Activated naive CD8-positive, alpha-beta T cell treated with anti-CD3 and anti-CD28 coated beads, Interleukin-2, amount 50 U/mL, for 24 hours (primary cell): ENCODE measurements around the gene DNAJC5.
"Not testable (repeated sequence)": the region's sequence is repeated elsewhere in the genome, so short reads cannot be mapped to it uniquely, and the experiment has no call there.

ENCODE experiments used
- ATAC-seq: fragments of 150-1000 bp; cut with Tn5 transposase; one replicate; pipeline ENCODE4 v1.10.0; 2021
- DNase-seq: peaks from one replicate; pipeline ENCODE4 v3.0.0; 2021
- H3K27ac Mint-ChIP-seq: one replicate; pipeline ENCODE4 v1.8.0; 2021; ENCODE audit warnings: mild to moderate bottlenecking, mixed read lengths
- H3K27me3 Mint-ChIP-seq: one replicate; pipeline ENCODE4 v1.8.0; 2021; ENCODE audit warnings: mixed read lengths
- H3K36me3 Mint-ChIP-seq: one replicate; pipeline ENCODE4 v1.8.0; 2021; ENCODE audit warnings: low read depth, mixed read lengths
- H3K4me1 Mint-ChIP-seq: one replicate; pipeline ENCODE4 v1.8.0; 2021; ENCODE audit warnings: mixed read lengths
- H3K4me3 Mint-ChIP-seq: one replicate; pipeline ENCODE4 v1.8.0; 2021; ENCODE audit warnings: mild to moderate bottlenecking, moderate library complexity, mixed read lengths
- H3K9me3 Mint-ChIP-seq: one replicate; pipeline ENCODE4 v1.8.0; 2021; ENCODE audit warnings: mixed read lengths

Gene DNAJC5

DNA sequence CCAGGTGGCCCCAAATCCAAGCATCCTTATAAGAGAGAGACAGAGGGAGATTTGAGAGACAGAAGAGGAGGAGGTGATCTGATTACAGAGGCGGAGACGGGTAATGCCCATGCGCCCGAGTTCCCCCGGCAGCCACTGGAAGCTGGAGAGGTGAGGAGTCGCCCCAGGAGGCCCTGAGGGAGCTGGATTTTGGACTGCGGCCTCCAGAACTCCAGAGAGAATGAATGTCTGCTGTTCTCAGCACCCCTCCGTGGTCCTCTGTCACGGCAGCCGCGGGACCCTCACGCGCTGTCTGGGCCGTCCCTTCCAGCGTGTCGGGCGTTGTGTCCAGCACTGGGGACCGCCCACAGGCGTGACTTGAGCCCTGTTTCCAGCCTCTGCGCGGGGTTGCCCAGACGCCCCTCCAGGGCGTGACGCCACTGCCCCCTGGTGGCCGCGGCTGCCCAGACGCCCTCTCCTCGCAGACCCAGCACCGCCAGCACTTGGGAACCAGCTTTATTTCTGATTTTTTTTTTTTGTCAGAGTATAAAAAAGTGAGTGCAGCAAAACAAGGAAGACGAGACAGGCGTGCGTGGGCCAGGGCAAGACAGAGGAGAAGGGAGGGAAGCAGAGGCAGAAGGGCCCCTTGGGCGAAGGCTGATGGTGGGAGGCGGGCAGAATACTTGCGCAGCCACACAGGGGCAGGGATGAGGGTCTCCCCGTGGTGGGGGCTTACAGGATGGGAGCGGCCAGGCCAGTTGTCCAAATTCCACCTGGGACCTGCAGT, 78.9 kb downstream of the DNAJC5 start:
- no peaks in the 10 kb centered on the region for H3K27me3 Mint-ChIP-seq
- peaks cover 22% of the 10 kb centered on the region for H3K36me3 Mint-ChIP-seq
- no peak overlapping the region for H3K4me3 Mint-ChIP-seq
- no peak overlapping the region for H3K27ac Mint-ChIP-seq
- H3K4me1 Mint-ChIP-seq, result peaks cover 39% of the 10 kb centered on the region
- no peaks in the 10 kb centered on the region for H3K9me3 Mint-ChIP-seq
- peak; percentile 89 for DNase-seq
- ATAC-seq, result peak; percentile 31

DNA sequence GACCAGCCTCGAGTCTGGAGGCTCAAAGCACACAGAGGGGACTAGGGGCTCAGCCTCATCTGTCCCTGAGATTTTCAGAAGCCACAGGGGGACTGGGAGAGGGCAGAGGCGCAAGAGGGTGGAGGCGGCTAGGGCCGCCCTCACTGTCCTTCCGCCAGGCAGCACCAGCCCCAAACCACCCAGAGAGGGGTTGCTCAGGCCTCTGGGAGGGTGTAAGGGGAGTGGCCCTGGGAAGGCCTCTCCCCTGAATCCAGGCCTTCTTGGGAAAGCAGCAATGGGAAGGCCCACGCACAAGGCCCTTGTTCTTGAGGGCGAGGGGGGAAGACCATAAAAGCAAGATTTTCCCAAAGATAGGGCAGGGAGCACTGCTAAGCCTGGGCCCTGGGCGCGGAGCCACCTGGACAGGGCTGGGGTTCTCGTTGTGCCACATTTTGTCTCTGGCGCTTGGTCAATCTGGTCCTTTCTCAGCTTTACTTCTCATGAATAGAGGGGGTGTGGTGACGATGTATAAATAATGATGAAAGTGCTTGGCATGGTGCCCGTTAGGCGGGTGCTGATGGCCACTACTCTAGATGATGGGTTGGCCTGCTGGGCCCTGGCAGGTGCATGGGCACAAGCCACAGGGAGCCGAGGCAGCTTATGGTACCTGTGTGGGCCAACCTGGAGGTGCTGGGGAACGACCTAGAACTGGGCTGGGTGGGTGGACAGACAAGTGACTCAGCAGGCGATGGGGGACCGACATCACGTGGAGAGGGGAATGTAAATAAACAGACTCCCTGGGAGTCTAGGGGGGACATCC, 79.7 kb downstream of the DNAJC5 start:
- H3K36me3 Mint-ChIP-seq, result peaks cover 20% of the 10 kb centered on the region
- no peak for DNase-seq
- H3K4me3 Mint-ChIP-seq, result no peak overlapping the region
- no peaks in the 10 kb centered on the region for H3K27me3 Mint-ChIP-seq
- no peak overlapping the region for H3K27ac Mint-ChIP-seq
- H3K4me1 Mint-ChIP-seq, result peaks cover 36% of the 10 kb centered on the region
- H3K9me3 Mint-ChIP-seq, result no peaks in the 10 kb centered on the region
- ATAC-seq, result no peak

- H3K27ac Mint-ChIP-seq, result peak overlapping the region; percentile 12
- not testable (repeated sequence) for H3K9me3 Mint-ChIP-seq, DNase-seq, H3K4me3 Mint-ChIP-seq, H3K27me3 Mint-ChIP-seq, ATAC-seq
- H3K4me1 Mint-ChIP-seq, result peaks cover 49% of the 10 kb centered on the region
- peaks cover 20% of the 10 kb centered on the region for H3K36me3 Mint-ChIP-seq
These were observed 81.6 kb downstream of the DNAJC5 start for GRCh38 chr20:63976511-63976910.

GRCh38 chr20:63976980-63977738, 82.2 kb downstream of the DNAJC5 start:
- no peaks in the 10 kb centered on the region for H3K27me3 Mint-ChIP-seq
- no peaks in the 10 kb centered on the region for H3K9me3 Mint-ChIP-seq
- H3K36me3 Mint-ChIP-seq, result peaks cover 22% of the 10 kb centered on the region
- peak overlapping the region; percentile 84 for H3K27ac Mint-ChIP-seq
- H3K4me3 Mint-ChIP-seq, result peak overlapping the region; percentile 77
- H3K4me1 Mint-ChIP-seq, result peaks cover 54% of the 10 kb centered on the region
- ATAC-seq (no peak), DNase-seq (no peak)

DNA sequence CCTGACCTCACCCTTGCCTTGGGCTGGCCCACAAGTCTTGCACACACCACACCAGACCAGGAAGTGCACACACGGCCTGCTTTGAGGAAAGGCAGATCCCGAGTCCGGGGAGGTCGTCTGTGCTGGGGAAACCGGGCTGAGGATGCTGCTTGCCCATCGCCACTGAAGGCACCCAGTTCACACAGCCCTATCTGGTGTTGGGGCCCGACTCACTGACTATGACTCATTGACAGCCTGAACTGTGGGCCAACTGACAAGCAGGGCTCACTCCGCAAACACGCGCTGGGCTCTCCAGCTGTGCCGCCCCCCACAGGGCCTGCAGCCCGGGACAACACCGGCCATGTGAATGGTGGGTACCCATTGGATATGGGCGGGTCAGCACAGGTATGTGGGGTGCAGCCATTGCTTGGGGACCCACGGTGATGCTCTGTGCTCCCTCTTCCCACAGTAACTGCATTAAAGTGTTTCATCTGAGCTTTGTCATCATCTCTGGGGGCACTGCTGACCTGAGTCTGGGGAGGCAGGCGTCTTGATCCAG, 82.9 kb downstream of the DNAJC5 start:
- peaks cover 60% of the 10 kb centered on the region for H3K4me1 Mint-ChIP-seq
- ATAC-seq (peak; percentile 59), DNase-seq (peak; percentile 74)
- peaks cover 26% of the 10 kb centered on the region for H3K36me3 Mint-ChIP-seq
- H3K27me3 Mint-ChIP-seq, result no peaks in the 10 kb centered on the region
- peak overlapping the region; percentile 77 for H3K4me3 Mint-ChIP-seq
- peak overlapping the region; percentile 84 for H3K27ac Mint-ChIP-seq
- no peaks in the 10 kb centered on the region for H3K9me3 Mint-ChIP-seq

- Mint-ChIP-seq H3K4me3 (peak overlapping the region; percentile 77), H3K36me3 (peaks cover 30% of the 10 kb centered on the region), H3K4me1 (peaks cover 62% of the 10 kb centered on the region), H3K9me3 (no peaks in the 10 kb centered on the region), H3K27ac (peak overlapping the region; percentile 84), H3K27me3 (no peaks in the 10 kb centered on the region)
- peak; percentile 82 for DNase-seq
- peak; percentile 4 for ATAC-seq
These were observed 83.6 kb downstream of the DNAJC5 start for GRCh38 chr20:63978319-63979228.

GRCh38 chr20:63979229-63979556, 84.3 kb downstream of the DNAJC5 start:
- Mint-ChIP-seq H3K27ac (peak overlapping the region; percentile 84), H3K36me3 (peaks cover 28% of the 10 kb centered on the region), H3K4me1 (peaks cover 57% of the 10 kb centered on the region), H3K27me3 (no peaks in the 10 kb centered on the region), H3K9me3 (no peaks in the 10 kb centered on the region), H3K4me3 (peak overlapping the region; percentile 77)
- ATAC-seq (no peak), DNase-seq (no peak)

GRCh38 chr20:63979557-63980316, 84.8 kb downstream of the DNAJC5 start, which contains the start of gene SAMD10:
Gene SAMD10, minus strand, starts transcription at chr20:63979642. Its CDS starts 175 bp downstream, at chr20:63979467.
- peak; percentile 93 for DNase-seq
- no peaks in the 10 kb centered on the region for H3K27me3 Mint-ChIP-seq
- H3K4me1 Mint-ChIP-seq, result peaks cover 57% of the 10 kb centered on the region
- H3K36me3 Mint-ChIP-seq, result peaks cover 31% of the 10 kb centered on the region
- peak within 1 kb of the TSS; percentile 96 for H3K4me3 Mint-ChIP-seq
- peak; percentile 65 for ATAC-seq
- H3K27ac Mint-ChIP-seq, result peak within 1 kb of the TSS; percentile 98
- H3K9me3 Mint-ChIP-seq, result no peaks in the 10 kb centered on the region

- H3K9me3 Mint-ChIP-seq, result no peaks in the 10 kb centered on the region
- DNase-seq, result peak; percentile 42
- H3K27me3 Mint-ChIP-seq, result no peaks in the 10 kb centered on the region
- peaks cover 32% of the 10 kb centered on the region for H3K36me3 Mint-ChIP-seq
- H3K27ac Mint-ChIP-seq, result peak overlapping the region; percentile 98
- H3K4me1 Mint-ChIP-seq, result peaks cover 57% of the 10 kb centered on the region
- peak overlapping the region; percentile 96 for H3K4me3 Mint-ChIP-seq
- peak; percentile 17 for ATAC-seq
These were observed 85.4 kb downstream of the DNAJC5 start for GRCh38 chr20:63980317-63980805.

GRCh38 chr20:63980806-63981728, 86.1 kb downstream of the DNAJC5 start, which contains the start of gene PRPF6:
Gene PRPF6, plus strand, starts transcription at chr20:63981132. Its CDS starts 114 bp downstream, at chr20:63981246.
- peak; percentile 97 for DNase-seq
- Mint-ChIP-seq H3K27ac (peak within 1 kb of the TSS; percentile 98), H3K4me3 (peak within 1 kb of the TSS; percentile 96), H3K36me3 (peaks cover 35% of the 10 kb centered on the region), H3K27me3 (no peaks in the 10 kb centered on the region), H3K4me1 (peaks cover 55% of the 10 kb centered on the region), H3K9me3 (no peaks in the 10 kb centered on the region)
- ATAC-seq, result peak; percentile 60

DNA sequence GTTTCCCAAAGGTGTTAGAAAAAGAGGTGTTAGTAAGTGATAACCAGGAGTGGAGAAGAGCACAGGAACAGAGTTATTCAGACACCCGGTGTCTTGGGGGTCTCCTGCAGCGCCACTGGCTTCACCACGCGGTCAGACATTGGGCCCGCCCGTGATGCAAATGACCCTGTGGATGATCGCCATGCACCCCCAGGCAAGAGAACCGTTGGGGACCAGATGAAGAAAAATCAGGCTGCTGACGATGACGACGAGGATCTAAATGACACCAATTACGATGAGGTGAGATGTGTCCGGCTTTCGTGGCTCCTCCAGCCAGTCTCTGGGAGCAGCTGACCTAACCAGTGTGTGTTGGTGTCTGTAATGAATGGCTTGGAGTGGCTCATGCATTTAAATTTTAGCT, 88.0 kb downstream of the DNAJC5 start:
- DNase-seq (no peak), ATAC-seq (no peak)
- Mint-ChIP-seq H3K27ac (peak overlapping the region; percentile 67), H3K4me3 (peak overlapping the region; percentile 57), H3K27me3 (no peaks in the 10 kb centered on the region), H3K9me3 (no peaks in the 10 kb centered on the region), H3K36me3 (peaks cover 31% of the 10 kb centered on the region), H3K4me1 (peaks cover 36% of the 10 kb centered on the region)
